ENCODE results near the gene RNF207. TPM values are rescaled to one million over a fixed set of nuclear protein-coding genes. Genes with fewer than 3 reads are reported as not detected.

RNF207 gene
- total RNA-seq, 2 experiments from 2014 or later: 12.4 to 16.4 TPM

DNA sequence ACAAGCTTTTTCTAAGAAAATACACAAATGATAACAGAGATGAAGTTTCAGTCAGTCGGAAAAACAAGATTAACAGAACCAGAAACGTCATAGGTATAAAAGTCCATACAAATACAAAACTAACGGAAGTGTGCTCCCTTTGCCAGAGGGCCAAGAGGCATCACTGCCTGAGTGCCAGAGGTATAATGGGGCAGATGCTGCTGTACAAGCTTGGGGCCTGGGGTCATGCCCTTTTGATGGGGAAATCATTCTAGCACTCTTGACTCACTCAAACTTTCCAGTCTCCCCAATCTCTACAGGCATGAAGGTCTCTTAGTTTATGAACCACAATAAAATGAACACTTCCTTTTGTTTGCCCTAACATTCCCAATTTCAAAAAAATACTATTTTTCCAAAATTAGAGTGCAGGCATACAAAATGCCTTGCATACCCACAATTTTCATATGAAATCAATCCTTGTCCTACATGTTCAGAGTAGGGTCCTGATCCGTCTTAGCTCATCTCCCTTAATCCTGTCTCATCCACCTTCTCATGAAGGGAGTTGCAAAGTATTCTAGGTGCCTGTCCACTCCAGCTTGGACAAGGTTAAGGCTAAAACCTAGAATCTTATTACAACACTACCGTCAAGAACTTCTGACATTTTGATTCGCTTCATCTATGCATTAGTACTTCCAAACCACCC lies 8.0 kb upstream of the RNF207 start:
- Mint-ChIP-seq H3K27me3 (no peaks in the 10 kb centered on the region), H3K4me3 (peak overlapping the region; percentile 81), H3K36me3 (ENCODE audit: low read depth) (peaks cover 40% of the 10 kb centered on the region), H3K4me1 (peaks cover 45% of the 10 kb centered on the region), H3K9me3 (no peaks in the 10 kb centered on the region), H3K27ac (peak overlapping the region; percentile 37)
- no peak for DNase-seq
- POLR2A ChIA-PET: interaction anchor here (0.8 to 2.4 kb wide), 9 partner anchors 7 to 205 kb away, joined by 3 to 7 read pairs (median 4); partner anchors contain the start of genes ICMT, NPHP4 and RNF207
- CTCF ChIA-PET: interaction anchor here (1.1 to 1.8 kb wide), 7 partner anchors 8 to 47 kb away, joined by 3 to 9 read pairs (median 4); no protein-coding TSS in a partner anchor

DNA sequence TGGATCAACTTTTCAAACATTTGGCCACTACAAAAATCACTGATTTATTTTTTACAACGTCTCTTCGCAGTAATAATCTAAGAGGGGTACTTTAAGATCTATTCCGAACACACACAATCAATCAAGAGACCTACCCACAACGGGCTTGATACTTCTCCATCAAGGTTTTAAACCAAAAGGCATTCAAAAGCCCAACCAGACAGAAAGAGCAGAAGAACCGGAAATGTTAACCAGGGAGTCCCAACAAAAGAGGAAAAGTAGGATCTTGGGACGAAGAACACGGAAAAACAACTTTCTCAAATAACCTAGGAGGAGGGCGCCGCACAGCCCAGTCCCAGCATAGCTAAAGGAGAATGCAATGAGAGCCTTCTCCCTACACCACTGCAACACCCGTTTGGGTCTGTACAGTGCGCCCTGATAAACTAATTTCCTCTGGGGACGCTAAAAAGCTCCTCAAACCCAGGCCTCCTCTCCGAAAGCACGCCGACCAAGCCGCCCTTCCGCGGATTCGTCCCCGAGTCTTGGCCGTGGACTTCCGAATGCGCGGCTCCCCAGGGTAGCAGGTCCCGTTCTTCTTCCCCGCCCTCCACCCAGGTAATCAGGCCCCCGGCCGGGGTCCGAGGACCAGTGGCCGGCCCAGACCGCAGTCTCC lies 7.1 kb upstream of the RNF207 start:
- Mint-ChIP-seq H3K9me3 (no peaks in the 10 kb centered on the region), H3K4me3 (peak overlapping the region; percentile 81), H3K36me3 (ENCODE audit: low read depth) (peaks cover 31% of the 10 kb centered on the region), H3K27me3 (no peaks in the 10 kb centered on the region), H3K27ac (peak overlapping the region; percentile 37), H3K4me1 (peaks cover 43% of the 10 kb centered on the region)
- DNase-seq: peak; percentile 44
- CTCF ChIA-PET: interaction anchor here (1.1 to 1.8 kb wide), 7 partner anchors 9 to 46 kb away, joined by 3 to 9 read pairs (median 4); no protein-coding TSS in a partner anchor
- POLR2A ChIA-PET: interaction anchor here (0.6 to 2.4 kb wide), 12 partner anchors 8 to 206 kb away, joined by 3 to 7 read pairs (median 4); partner anchors contain the start of genes ACOT7, ICMT and NPHP4

DNA sequence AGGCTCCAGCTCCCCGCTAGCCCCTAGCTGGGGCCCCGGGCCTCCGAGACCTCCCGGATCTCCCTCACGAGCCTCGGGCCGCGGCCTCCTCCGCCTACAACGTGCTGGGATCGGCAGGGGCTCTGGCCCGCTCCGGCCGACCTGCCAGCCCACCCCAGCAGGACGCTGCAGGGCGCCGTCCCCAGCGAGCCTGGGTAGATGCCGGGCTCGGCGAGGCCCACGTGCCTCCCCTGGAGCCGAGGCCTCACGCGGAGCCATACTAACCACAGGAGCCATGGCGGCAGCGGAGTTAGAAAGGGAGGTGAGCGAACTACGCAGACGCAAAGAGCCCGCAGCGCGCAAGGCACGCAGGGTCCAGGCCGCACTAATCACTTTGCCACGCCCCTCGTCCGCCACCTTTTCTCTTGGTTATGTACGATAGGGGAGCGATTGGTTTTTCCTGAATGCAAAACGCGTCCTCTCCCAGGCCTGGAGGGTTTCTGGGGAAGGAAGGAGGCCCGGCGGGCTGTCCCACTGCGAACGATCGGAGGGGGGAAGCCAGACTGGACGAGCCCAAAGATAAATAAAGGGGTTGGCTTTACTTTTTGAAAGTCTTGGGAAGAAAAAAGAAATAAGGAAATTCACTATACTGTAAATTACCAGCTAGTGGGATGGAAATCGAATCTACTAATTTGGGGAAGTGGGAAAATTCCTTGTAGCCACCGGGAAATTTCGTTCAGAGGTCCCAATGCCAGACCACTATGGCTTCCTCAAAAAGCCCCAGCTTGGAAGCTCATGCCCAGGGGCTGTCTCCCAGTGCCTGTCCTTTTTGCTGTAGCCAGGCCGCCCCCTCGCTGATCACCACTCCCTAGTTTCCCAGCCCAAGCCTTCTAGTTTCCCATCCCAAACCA lies 6.4 kb upstream of the RNF207 start, which contains the start of gene RPL22:
Gene RPL22, minus strand, starts transcription at position 298 of the 890 bp plus-strand sequence. Its CDS starts 22 bp downstream, at position 276.
- H3K4me1 Mint-ChIP-seq: peaks cover 43% of the 10 kb centered on the region
- H3K27ac Mint-ChIP-seq: peak within 1 kb of the TSS; percentile 87
- no peaks in the 10 kb centered on the region for H3K27me3 Mint-ChIP-seq
- H3K4me3 Mint-ChIP-seq: peak within 1 kb of the TSS; percentile 81
- no peaks in the 10 kb centered on the region for H3K9me3 Mint-ChIP-seq
- H3K36me3 Mint-ChIP-seq (ENCODE audit: low read depth): peaks cover 27% of the 10 kb centered on the region
- POLR2A ChIA-PET: interaction anchor here (0.6 to 2.4 kb wide), 12 partner anchors 9 to 217 kb away, joined by 3 to 7 read pairs (median 4); partner anchors contain the start of genes ACOT7, ICMT and NPHP4
- peak; percentile 99 for DNase-seq
- CTCF ChIA-PET: interaction anchor here (0.7 to 1.8 kb wide), 6 partner anchors 10 to 222 kb away, joined by 3 to 6 read pairs (median 4); no protein-coding TSS in a partner anchor

DNA sequence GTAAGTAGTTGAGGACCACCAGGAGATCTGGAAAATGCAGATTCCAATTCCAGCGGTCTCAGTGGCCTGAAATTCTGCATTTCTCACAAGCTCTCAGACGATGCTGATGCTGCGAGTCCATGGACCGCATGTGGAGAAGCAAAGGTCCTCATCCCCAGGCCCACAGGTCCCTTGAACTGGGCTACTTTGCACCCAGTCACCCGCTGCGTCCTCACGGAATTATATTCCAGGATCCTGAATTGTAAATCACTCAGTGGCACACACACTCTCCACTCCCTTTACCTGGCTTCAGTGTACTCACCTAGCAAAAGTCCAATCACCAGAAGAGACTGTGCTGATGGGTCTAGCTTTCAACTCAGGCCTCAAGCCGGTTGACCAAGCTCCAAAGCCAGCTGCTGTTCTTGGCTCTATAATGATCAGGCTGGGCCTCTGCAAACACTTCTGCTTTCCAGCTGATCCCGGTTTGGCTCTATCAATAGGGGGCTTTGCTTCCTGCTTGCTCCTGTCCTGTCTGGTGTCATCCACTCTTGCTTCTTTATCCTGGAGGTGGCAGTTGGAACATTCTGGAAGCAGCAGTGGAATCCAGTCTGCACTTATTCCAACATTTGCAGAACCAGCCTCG lies 5.6 kb upstream of the RNF207 start:
- ChIA-PET CTCF (interaction anchor here (0.7 to 1.0 kb wide), 2 partner anchors 15 to 221 kb away, joined by 3 read pairs; no protein-coding TSS in a partner anchor), POLR2A (interaction anchor here (0.9 to 2.4 kb wide), 4 partner anchors 30 to 217 kb away, joined by 3 to 7 read pairs (median 4); partner anchors contain the start of gene ICMT)
- no peak for DNase-seq
- H3K9me3 Mint-ChIP-seq: no peaks in the 10 kb centered on the region
- H3K4me3 Mint-ChIP-seq: peak overlapping the region; percentile 81
- peaks cover 25% of the 10 kb centered on the region for H3K36me3 Mint-ChIP-seq (ENCODE audit: low read depth)
- H3K4me1 Mint-ChIP-seq: peaks cover 48% of the 10 kb centered on the region
- no peaks in the 10 kb centered on the region for H3K27me3 Mint-ChIP-seq
- H3K27ac Mint-ChIP-seq: peak overlapping the region; percentile 74

DNA sequence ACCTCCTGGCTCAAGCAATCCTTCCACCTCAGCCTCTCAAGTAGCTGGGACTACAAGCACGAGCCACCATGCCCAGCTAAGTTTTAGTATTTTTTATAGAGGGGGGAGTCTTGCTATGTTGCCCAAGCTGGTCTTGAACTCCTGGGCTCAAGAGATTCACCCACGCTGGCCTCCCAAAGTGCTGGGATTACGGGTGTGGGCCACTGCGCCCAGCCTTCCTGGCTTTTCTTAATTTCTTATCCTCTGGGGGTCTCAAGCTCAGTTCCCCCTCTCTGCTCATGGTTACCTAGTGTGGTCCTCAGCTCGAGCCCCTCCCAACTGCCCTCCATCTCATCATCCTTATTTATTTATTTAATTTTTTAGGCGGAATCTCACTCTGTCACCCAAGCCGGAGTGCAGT lies 3.7 kb upstream of the RNF207 start:
- Mint-ChIP-seq H3K36me3 (ENCODE audit: low read depth) (peaks cover 12% of the 10 kb centered on the region), H3K4me3 (no peak overlapping the region)

DNA sequence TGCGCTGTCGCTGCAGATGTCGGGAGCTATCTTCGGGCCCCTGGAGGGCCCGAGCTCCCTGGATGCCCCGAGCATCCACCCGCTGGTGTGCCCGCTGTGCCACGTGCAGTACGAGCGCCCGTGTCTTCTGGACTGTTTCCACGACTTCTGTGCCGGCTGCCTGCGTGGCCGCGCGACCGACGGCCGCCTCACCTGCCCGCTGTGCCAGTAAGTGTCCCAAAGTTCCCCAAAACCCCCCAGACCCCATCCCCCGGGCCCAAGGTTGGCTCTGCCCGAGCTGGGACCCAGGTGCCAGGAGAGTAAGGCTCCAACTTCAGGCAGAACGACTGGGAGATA lies 569 bp downstream of the RNF207 start:
- Mint-ChIP-seq H3K27me3 (peaks cover 9% of the 10 kb centered on the region), H3K4me3 (peak overlapping the region; percentile 70), H3K36me3 (ENCODE audit: low read depth) (no peaks in the 10 kb centered on the region), H3K9me3 (no peaks in the 10 kb centered on the region), H3K27ac (no peak overlapping the region), H3K4me1 (peaks cover 24% of the 10 kb centered on the region)
- ChIA-PET CTCF (interaction anchor here (0.9 to 3.2 kb wide), 6 partner anchors 9 to 40 kb away, joined by 3 to 17 read pairs (median 5); partner anchors contain the start of gene ICMT), POLR2A (interaction anchor here (0.7 to 1.9 kb wide), 9 partner anchors 9 to 214 kb away, joined by 3 to 16 read pairs (median 3); partner anchors contain the start of genes HES2 and ICMT)
- no peak for DNase-seq

More for the DNA sequence above, 3.7 kb upstream of the RNF207 start:
- ChIA-PET CTCF (interaction anchor here (0.6 to 1.3 kb wide), 3 partner anchors 17 to 1502 kb away, joined by 3 to 5 read pairs (median 5); no protein-coding TSS in a partner anchor), POLR2A (no interaction called here)
- Mint-ChIP-seq H3K9me3 (no peaks in the 10 kb centered on the region), H3K27ac (no peak overlapping the region), H3K4me1 (peaks cover 42% of the 10 kb centered on the region), H3K27me3 (peaks cover 5% of the 10 kb centered on the region)
- DNase-seq: no peak

DNA sequence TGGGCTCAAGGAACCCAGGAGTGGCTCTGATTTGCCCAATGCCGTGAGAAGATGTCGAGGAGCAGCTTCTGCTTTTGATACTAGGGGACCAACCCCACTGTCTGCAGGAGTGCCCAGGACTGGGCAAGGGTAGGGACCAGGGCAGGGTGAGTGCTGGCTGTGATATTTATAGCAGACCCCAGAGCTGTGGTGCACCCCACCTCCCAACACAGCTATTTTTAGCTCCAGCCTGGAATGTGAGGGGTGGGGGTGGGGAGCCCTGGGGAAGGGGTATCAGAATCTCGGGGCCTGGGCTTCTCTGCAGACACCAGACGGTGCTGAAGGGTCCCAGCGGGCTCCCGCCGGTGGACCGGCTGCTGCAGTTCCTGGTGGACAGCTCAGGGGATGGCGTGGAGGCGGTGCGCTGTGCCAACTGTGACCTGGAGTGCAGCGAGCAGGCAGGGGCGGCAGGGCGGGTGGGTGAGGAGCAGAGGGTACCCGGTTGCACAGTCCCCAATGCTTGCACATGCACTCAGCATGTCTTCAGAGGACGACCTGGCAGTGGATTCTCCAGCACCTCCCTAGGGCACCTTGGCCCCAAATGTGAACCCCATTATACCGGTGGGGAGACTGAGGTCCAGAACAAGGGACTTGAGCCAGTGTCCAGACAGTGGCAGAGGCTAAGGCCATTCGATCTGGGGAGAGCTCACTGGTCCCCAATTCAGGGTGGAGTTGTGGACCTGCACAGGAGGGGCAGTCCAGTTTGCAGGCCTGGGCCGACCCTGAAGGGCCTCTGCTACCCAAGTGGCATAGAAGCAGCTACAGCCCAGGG lies 1.4 kb downstream of the RNF207 start:
- Mint-ChIP-seq H3K4me3 (peak overlapping the region; percentile 70), H3K36me3 (ENCODE audit: low read depth) (no peaks in the 10 kb centered on the region), H3K27me3 (peaks cover 9% of the 10 kb centered on the region), H3K4me1 (peaks cover 24% of the 10 kb centered on the region), H3K9me3 (no peaks in the 10 kb centered on the region), H3K27ac (no peak overlapping the region)
- ChIA-PET POLR2A (interaction anchor here (1.1 to 1.9 kb wide), 4 partner anchors 13 to 187 kb away, joined by 3 to 16 read pairs (median 4); partner anchors contain the start of gene ICMT), CTCF (interaction anchor here (1.9 to 3.2 kb wide), 3 partner anchors 25 to 39 kb away, joined by 5 to 17 read pairs (median 16); partner anchors contain the start of gene ICMT)
- no peak for DNase-seq

DNA sequence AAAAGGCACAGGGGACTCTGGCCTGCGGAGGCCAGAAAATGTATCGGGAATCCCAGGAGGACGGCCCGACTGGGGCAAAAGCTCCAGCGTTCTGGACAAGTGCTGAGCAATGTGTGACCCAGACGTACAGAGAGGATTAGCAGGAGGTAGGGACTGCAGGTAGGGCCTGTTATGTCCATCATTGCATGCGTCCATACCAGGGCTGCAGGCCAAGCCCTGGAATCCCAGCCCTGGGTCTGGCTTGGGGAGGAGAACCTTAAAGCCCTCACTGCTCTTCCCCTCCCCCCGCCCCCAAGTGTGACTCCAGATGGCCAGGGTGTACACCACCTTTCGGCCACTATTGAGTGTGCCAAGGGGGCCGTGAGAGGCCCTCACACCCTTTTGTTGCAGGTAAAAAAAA lies 2.0 kb downstream of the RNF207 start:
- ChIA-PET CTCF (interaction anchor here (0.8 to 1.7 kb wide), 2 partner anchors 10 kb away, joined by 3 to 9 read pairs; no protein-coding TSS in a partner anchor), POLR2A (interaction anchor here (1.0 kb wide), 1 partner anchor 10 kb away, joined by 5 read pairs; no protein-coding TSS in a partner anchor)
- Mint-ChIP-seq H3K27me3 (peaks cover 9% of the 10 kb centered on the region), H3K36me3 (ENCODE audit: low read depth) (no peaks in the 10 kb centered on the region), H3K9me3 (no peaks in the 10 kb centered on the region), H3K4me3 (no peak overlapping the region), H3K4me1 (peaks cover 24% of the 10 kb centered on the region), H3K27ac (no peak overlapping the region)
- no peak for DNase-seq

DNA sequence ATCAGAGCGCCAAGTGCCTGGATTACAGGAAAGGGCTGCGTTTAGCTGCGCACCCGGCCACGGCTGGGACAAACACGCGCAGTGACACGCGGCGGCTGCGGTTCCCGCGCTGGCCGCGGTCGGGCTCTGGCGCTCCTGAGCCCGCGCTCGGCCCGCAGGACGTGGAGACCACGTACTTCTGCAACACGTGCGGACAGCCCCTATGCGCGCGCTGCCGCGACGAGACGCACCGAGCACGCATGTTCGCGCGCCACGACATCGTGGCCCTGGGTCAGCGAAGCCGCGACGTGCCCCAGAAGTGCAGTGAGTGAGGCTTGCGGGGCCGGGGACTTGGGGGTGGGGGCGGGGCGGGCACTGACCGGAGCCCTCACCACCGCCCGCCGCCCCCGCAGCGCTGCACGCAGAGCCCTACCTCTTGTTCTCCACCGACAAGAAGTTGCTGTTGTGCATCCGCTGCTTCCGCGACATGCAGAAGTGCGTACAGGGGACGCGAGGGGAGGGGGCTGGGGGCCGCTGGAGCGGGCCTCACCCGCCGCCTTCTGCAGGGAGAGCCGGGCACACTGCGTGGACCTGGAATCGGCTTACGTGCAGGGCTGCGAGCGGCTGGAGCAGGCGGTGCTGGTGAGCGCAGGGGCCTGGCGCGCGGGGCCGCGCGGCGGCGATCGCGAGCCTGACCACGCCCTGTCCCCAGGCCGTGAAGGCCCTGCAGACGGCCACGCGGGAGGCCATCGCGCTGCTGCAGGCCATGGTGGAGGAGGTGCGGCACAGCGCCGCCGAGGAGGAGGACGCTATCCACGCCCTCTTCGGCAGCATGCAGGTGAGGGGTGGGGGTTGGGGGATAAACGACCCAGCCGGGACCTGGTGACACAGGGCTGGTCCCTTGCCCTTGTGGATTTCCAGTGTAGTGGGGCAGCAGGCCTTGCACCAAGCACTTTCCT lies 3.1 kb downstream of the RNF207 start:
- Mint-ChIP-seq H3K27me3 (peaks cover 9% of the 10 kb centered on the region), H3K4me1 (peaks cover 24% of the 10 kb centered on the region), H3K9me3 (no peaks in the 10 kb centered on the region), H3K27ac (no peak overlapping the region), H3K4me3 (peak overlapping the region; percentile 32), H3K36me3 (ENCODE audit: low read depth) (no peaks in the 10 kb centered on the region)
- ChIA-PET CTCF (interaction anchor here (0.8 to 1.7 kb wide), 2 partner anchors 9 to 11 kb away, joined by 3 to 9 read pairs; no protein-coding TSS in a partner anchor), POLR2A (interaction anchor here (1.0 kb wide), 1 partner anchor 11 kb away, joined by 5 read pairs; no protein-coding TSS in a partner anchor)
- DNase-seq: peak; percentile 31
